ENCODE measurements around the gene SPHKAP. TPM values are rescaled to one million over a fixed set of nuclear protein-coding genes. Genes with fewer than 3 reads are reported as not detected.

Gene SPHKAP
- polyA plus RNA-seq, 1 of the 3 experiments (the other 2 are of a cell fraction): not detected

DNA sequence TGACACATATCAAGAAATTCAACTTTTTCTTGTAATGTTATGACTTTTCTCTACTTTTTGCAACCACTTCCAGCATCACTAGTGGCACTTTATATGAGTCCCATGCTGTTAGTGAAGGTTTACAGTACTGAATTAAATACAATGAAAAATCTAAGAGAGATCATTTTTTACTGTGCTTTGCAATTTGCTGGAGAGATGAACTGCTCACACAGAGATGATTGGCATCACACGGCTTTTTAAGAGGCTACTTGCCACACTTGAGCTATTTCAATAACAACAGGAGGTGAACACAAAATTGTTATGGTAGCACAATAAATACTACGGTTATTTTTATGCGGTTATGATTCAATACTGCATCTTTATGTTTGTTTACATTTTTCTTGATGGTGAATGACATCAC is 221.2 kb downstream of the SPHKAP start (continued):
- no peak for TF ChIP-seq RXRA (IDR thresholded peaks at IDR 0.05; ENCODE audit: borderline replicate concordance, low read depth)

DNA sequence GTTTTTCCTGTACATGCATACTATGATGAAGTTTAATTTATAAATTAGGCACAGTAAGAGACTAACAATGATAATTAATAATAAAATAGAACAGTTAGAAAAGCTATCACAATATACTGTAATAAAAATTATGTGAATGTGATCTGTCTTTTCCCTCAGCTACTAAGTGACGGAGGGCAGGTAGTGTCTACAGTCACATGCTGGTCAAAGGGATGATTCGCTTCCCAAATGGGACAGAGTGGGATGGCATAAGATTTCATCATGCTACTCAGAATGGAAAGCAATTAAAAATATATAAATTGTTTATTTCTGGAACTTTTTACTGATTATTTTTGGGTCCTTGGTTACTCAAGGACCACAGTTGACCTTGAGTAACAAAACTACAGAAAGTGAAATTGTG is 238.5 kb downstream of the SPHKAP start:
- no peak overlapping the region for H3K4me2 ChIP-seq
- no peaks in the 10 kb centered on the region for H3K79me2 ChIP-seq (ENCODE audit: insufficient read depth)
- TF ChIP-seq SIN3A (IDR thresholded peaks at IDR 0.05; ENCODE audit: borderline replicate concordance, low read depth, low read length): no peak
- no peak for TF ChIP-seq YY1 (IDR thresholded peaks at IDR 0.05; ENCODE audit: low read depth)
- no peak for TF ChIP-seq GATA2 (CRISPR knock-in tag; IDR thresholded peaks at IDR 0.05)
- TF ChIP-seq POLR2AphosphoS5 (IDR thresholded peaks at IDR 0.05; ENCODE audit: low read depth, low read length): no peak
- no peak for TF ChIP-seq JUND (IDR thresholded peaks at IDR 0.05)
- TF ChIP-seq, protein P1, sequence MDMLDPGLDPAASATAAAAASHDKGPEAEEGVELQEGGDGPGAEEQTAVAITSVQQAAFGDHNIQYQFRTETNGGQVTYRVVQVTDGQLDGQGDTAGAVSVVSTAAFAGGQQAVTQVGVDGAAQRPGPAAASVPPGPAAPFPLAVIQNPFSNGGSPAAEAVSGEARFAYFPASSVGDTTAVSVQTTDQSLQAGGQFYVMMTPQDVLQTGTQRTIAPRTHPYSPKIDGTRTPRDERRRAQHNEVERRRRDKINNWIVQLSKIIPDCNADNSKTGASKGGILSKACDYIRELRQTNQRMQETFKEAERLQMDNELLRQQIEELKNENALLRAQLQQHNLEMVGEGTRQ (IDR thresholded peaks at IDR 0.05; ENCODE audit: borderline replicate concordance, low read depth, low read length): no peak
- no peak for TF ChIP-seq MEF2A (IDR thresholded peaks at IDR 0.05; ENCODE audit: borderline replicate concordance, low read depth)
- TF ChIP-seq RFX5 (IDR thresholded peaks at IDR 0.05; ENCODE audit: low read length): no peak
- H3K27me3 ChIP-seq (ENCODE audit: insufficient read depth): no peaks in the 10 kb centered on the region
- H3K4me3 ChIP-seq (ENCODE audit: low read depth in 2 of 2, low read length in 1 of 2): no peak overlapping the region
- WGBS (ENCODE audit: low lambda C conversion rate): 26% methylated on average over 2 of the region's 2 CpGs
- H3F3A ChIP-seq (replicated peaks; ENCODE audit: insufficient read depth): no peaks in the 10 kb centered on the region
- no peaks in the 10 kb centered on the region for H3K9me2 ChIP-seq
- no peak for DNase-seq
- no peaks in the 10 kb centered on the region for H3K4me1 ChIP-seq (ENCODE audit: control insufficient read depth in 1 of 2, insufficient read depth in 2 of 2, low read depth in 1 of 2, low read length in 1 of 2)
- no peaks in the 10 kb centered on the region for H4K20me1 ChIP-seq (ENCODE audit: insufficient read depth)
- ChIA-PET POLR2A (no interaction called here), CTCF (no interaction called here)
- no peaks in the 10 kb centered on the region for H3K36me3 ChIP-seq (replicated peaks in 1 of 2; ENCODE audit: control insufficient read depth in 1 of 2, insufficient read depth in 2 of 2, low read length in 1 of 2)
- H2AFZ ChIP-seq (ENCODE audit: low read depth): no peak overlapping the region
- H3K9ac ChIP-seq: no peak overlapping the region
- no peak overlapping the region for H3K27ac ChIP-seq (ENCODE audit: low read depth in 2 of 2, low read length in 1 of 2)
- H3K9me3 ChIP-seq: no peaks in the 10 kb centered on the region

DNA sequence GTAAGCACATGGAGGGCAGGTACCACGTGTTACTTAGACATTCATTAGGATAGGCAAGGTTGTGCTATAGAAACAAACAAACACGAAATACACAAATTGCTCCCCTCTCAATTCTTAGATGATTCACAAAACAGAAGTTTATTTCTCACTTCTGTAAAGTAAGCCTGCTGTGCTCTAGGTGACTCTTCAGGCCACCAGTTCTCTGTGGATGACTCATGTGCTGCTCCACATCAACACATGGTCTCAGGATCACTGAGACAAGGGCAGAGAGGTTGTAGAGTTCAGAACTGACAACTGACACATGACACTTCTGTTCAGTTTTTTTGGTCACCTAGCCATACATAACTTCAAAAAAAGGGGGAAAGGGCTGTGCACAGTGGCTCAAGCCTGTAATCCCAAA is 239.5 kb downstream of the SPHKAP start:
- WGBS (ENCODE audit: low lambda C conversion rate): 14% methylated on average over 2 of the region's 2 CpGs
- Histone ChIP-seq H3K27me3 (ENCODE audit: insufficient read depth) (no peaks in the 10 kb centered on the region), H3K4me3 (ENCODE audit: low read depth in 2 of 2, low read length in 1 of 2) (no peak overlapping the region), H3K4me1 (ENCODE audit: control insufficient read depth in 1 of 2, insufficient read depth in 2 of 2, low read depth in 1 of 2, low read length in 1 of 2) (no peaks in the 10 kb centered on the region), H3K9me3 (no peaks in the 10 kb centered on the region), H3K79me2 (ENCODE audit: insufficient read depth) (no peaks in the 10 kb centered on the region), H3K4me2 (no peak overlapping the region), H3K9ac (no peak overlapping the region), H3K36me3 (replicated peaks in 1 of 2; ENCODE audit: control insufficient read depth in 1 of 2, insufficient read depth in 2 of 2, low read length in 1 of 2) (no peaks in the 10 kb centered on the region), H3K27ac (ENCODE audit: low read depth in 2 of 2, low read length in 1 of 2) (no peak overlapping the region), H3K9me2 (no peaks in the 10 kb centered on the region), H3F3A (replicated peaks; ENCODE audit: insufficient read depth) (no peaks in the 10 kb centered on the region), H2AFZ (ENCODE audit: low read depth) (no peak overlapping the region), H4K20me1 (ENCODE audit: insufficient read depth) (no peaks in the 10 kb centered on the region)
- CTCF ChIA-PET: no interaction called here
- no peak for DNase-seq
- TF ChIP-seq SIN3A (IDR thresholded peaks at IDR 0.05; ENCODE audit: borderline replicate concordance, low read depth, low read length): no peak
- no peak for TF ChIP-seq ELF1 (IDR thresholded peaks at IDR 0.05)
- no peak for TF ChIP-seq MXI1 (IDR thresholded peaks at IDR 0.05; ENCODE audit: low read depth, low read length)
- no peak for TF ChIP-seq EP300 (IDR thresholded peaks at IDR 0.05; ENCODE audit: borderline replicate concordance in 1 of 2, low read depth in 1 of 2, low read length in 1 of 2)
- TF ChIP-seq SMC3 (IDR thresholded peaks at IDR 0.05; ENCODE audit: low read depth, low read length): no peak
- TF ChIP-seq TCF12 (IDR thresholded peaks at IDR 0.05): no peak
- TF ChIP-seq RAD21 (IDR thresholded peaks at IDR 0.05; ENCODE audit: low read length): no peak
- TF ChIP-seq TAF1 (IDR thresholded peaks at IDR 0.05; ENCODE audit: borderline replicate concordance, low read depth, low read length): no peak
- POLR2A ChIA-PET: no interaction called here
